NCI-H1417 treated with DMSO at 0.1 percent for 48 hours (cell line): ENCODE results near the gene RXRG.

Experiments used
- DNase-seq: peaks from one replicate; lab custom pipeline; 2025; lab: John Stamatoyannopoulos, UW

Gene RXRG

DNA sequence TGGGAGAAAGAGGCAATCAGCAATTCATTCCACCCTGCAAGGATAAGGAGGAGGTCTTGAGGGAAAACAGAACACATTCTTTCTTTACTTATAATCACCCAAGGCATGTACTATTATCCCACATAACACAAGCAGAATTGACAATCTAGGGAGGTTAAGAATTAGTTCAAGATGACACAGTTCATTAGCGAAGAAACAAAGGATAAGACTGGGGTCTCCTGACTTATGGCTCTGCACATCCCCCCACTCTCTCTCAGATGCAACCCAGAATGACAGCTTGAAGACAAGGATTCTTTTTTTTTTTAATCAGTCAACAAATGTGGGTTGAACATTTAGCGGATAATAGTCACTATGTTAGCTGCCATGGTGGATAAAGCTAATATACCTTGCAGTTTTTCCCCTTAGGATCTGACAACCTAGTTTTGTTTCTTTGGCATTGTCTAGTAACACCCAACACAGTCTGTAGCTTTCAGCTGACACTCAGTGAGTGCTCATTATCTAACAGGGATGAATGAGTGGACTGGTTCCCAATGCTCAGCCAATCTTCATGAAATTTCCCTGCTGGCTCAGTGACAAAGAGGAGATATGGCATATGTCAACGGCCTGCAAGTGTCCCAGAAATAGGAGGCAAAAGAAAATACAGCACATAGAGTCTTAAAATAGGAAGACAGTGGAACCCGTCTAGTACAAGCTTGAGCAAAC lies 35.1 kb downstream of the RXRG start:
- DNase-seq: no peak

DNA sequence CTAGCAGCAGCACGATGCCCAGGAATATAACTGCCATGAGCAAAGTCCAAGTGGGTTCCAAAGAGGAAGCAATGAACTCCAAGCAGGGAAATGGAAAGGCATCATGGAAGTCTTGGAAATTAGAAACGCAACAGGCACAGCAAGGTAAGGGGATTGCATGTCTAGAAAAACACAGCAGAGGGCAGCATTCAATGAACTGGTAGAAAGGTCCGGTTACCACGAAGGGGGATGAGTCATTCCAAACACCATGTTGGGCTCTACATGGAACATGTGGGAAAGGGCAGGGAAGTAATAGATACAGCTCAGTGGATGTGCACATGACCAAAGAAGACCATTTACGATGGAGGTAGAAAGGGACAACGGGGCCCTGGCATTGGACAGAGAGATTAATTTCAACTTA lies 36.4 kb downstream of the RXRG start:
- no peak for DNase-seq

DNA sequence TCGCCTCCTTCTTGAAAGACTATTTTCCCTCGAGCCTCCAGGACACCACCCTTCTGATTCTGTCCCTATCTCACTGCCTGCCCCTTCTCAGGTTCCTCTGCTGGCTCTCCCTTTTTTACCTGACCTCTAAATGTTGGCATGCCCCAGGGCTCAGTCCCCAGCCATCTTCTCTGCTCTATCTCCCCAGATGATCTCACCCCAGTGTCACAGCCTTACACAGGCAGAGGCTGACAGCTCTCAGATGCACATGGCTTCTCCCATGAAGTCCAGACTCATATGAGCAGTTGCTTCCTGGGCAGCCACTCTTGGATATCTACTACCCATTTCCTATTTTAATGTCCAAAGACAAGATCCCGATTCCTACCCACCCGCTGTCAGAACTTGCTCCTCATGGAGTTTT lies 37.5 kb downstream of the RXRG start:
- no peak for DNase-seq

DNA sequence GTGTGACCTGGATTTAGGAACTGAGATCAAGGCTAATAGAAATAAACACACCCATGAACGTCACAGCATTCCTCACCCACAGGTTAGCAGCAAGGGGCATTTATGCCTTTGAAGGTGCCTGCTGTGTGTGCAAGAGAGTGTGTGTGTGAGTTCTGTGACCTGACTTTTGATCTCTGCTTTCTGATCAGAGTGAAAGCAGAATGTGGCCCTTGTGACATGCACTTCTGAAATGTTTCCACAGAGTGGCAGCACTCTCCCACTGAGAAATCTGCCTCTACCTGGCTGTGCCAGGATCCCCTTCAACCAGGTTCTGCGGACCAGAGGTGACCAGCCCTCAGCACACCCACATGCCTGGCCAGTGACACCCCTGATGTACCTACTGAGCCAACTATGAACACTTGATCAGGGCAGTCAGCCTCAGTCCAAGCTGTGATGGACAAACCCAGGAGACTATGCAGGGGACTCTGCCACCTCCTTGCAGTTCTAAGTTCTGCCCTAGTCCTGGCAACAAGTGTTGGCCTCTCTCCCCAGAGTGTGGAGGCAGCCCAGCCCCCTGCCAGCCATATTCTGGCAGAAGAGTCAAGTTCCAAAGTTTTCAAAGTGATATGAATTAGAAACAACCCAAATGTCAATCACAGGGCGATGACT lies 41.0 kb downstream of the RXRG start:
- DNase-seq: no peak

DNA sequence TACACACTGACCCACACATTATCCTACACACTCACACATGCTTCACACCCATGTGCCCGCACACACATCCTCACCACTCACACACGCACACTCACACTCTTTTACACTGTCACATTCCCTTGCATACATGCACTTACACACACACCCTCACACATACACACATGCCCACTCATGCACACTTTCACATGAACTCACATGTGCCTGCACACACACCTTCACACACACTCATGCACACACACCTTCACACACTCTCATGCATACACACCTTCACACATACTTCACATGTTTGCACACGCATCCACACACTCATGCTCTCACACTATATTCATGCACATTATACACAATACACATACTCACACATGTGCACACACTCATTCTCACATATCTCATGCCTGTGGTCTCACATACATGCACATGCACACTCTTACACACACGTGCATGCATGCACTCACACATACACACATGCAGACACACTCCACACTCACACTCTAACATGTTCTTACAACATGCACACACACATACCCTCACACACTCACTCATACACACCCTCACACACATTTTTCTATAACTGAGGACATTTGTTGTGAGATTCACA lies 42.3 kb downstream of the RXRG start:
- DNase-seq: no peak

DNA sequence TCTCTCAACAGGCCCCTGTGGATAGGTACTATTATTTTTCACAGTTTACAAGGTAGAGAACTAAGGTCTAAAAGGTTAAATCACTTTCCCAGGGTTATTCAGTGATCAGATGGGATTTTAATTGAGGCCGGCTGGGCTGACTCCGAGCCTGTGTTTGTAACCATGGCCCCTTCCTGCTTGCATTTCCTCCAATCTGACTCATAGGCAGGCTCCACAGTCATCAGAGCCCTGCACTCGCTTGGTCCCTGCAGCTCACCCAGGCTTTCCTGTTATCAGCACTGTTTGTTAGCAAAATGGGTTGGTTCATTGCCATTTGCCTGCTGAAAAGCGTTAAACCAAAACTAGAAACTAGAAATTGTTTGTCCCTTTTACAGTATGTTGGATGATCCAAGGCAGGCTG lies 47.0 kb downstream of the RXRG start:
- DNase-seq: no peak

DNA sequence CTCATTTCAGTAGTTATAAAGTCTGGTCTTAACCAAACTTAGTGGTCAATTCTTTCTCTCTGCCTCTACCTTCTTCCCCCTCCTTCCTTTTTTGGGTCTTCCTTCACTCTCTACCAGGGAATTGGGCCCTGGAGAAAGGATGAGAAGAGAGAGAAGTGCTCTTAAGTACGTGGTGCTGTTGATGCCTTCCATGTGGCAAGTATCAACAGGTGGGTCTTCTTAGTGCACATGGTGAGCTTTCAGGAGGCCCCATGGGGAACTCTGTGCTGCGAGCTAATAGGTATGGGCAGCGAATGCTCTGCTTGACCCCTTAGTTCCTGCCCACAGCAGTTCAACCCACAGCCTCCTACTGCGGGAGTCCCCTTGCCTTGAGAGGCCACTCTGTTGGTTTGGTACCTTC lies 49.0 kb downstream of the RXRG start:
- DNase-seq: no peak

DNA sequence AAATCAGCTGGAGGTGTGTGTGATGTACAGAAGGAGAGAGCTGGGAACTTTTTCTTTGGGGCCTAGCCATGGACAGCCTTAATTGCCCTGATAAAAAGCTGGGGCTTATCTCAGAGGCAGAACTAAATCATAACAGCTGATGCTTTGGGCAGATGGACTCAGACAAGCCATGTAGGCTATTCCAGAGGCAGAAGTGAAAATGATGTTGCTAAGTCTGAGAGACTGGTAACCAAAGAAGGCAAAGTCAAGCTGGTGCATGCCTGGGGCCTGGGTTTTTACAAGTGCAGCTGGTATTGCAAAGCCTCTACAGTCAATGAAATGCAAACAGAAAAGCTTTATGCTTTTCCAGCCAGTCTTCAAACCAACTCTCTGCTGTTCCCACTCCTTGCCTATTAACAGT lies 49.4 kb downstream of the RXRG start:
- no peak for DNase-seq

DNA sequence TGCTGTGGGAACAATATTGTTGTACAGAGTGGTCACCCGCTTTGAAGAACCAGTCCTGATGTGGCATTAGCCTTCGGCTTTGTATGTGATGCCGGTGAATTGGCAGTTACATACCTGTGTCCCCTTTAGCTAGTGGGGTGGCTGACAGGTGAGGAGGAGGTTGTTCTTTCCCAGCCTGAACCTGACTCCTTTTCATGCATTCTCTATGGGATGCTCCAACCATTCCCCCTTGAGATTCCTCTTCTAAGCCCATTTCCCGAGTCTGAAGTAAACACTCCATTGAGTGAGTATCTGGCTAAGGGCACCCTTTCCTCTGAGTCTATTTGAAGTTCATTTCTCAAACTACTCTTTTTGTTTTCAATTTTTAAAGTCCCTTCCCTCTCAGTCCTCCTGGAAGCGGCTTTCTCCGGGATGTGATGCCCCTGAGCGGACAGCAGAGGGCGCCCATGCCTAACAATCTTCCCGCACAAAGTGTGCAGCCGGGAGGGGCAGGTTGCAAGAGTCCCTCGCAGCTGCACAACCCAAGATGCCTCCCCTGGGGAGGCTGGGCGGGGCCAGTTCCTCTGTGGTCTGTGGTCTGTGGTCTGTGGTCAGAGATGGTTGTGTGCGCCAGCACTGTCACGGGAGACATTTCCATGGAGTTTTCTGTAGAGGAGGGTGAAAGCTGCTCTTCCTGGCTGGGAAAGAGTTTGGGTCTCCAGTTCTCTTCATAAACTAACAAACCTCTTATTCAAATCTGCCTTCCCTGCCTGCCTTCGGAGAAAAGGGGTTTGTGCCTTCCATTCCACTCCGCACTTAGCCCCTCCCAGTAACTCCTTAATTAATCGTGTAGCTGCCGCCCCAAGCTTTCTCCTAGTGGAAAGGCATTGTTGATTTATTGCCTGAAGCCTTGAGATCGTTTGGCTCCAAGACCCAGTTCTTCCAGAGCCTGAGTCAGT lies 52.0 kb downstream of the RXRG start:
- DNase-seq: peak; percentile 56

DNA sequence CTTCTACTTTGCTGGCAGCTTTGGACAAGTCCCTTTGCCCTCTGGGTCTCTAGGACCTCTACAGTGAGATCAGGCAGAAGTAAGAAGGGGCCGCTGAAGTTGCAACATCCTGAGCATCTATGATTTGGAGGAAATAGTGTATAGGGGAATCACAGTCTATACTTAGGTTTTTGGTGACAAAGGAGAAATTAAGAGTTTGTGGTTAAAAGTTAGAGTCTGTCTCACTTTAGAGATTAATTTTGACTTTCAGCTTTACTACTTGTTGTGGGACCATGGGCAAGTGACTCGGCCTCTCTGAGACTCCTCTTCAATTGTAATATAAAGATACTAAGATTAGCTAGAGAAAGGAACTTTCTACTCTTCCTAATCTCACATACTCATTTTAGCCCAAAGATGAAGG lies 55.3 kb downstream of the RXRG start:
- DNase-seq: no peak

DNA sequence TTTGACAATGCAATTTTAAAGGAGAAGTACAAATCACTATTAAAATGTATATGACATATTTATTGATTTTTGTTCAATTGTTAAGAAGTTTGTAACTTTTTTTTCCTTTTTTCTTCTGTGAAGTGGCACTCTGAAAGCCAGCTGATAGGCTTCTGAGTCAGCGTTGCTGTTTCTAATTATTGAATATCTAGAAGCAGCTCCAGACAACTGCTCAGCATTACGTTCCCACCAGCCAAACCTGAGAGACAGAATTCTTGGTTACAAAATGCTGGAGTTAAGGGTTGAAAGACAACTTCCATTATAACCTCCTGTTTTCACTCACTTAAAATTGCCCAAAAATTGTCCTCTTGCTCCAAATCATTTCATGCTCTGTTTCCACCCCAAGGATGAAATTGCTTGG lies 57.0 kb downstream of the RXRG start:
- no peak for DNase-seq

DNA sequence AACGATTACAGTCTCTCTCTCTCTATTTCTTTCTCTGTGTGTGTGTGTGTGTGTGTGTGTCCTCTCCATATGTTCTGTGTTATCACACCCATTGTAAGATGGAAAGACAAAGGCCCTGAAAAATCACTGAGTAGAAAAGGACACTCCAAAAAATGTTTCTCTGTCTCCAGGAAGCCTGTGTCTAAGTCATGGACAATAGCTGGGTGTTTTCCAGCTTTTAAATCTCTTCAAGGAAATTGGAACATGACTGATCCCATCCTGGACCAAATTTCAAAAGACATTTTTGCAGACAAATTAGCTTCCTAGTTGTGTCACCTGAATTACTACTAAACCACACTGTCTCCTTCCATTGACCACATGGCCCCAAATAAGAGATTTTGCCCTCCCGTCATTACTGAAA lies 57.4 kb downstream of the RXRG start:
- DNase-seq: no peak

DNA sequence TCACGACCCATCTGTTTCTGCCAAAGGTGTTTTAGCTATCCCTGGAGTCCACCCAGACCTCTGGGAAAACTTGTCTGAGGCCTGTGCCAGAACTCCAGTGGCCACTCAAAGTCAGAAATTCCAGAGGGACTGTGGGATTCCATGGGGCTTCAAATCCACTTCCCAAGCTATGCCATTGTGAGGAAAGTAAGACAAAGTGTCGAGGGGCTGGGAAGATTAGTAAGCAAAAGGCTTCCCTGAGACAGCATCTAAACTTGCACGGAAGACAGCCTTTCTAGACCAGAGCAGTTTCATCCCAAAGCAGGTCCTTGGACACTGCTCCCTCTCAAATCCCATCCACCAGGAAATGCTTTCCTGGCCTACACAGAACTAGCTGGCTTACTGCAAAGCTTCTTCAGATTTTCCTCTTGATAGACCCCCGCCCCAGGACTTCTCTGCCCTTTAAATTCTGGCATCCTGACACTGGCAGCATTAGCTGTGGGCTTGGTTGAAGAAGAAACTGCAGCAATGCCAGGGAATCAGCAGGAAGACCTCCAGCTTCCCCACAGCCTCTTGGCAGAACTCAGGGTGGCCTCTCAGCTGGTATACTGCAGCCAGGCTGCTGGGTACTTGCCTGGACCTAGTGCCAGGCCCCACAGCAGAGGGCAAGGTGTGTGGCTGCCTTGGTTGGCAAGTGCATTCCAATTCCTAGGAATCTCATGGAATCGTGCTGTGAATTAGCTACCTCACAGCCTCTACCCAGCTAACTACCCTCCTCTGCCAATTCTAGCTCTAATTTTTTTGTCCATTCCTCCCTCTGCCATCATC lies 61.1 kb downstream of the RXRG start:
- no peak for DNase-seq

DNA sequence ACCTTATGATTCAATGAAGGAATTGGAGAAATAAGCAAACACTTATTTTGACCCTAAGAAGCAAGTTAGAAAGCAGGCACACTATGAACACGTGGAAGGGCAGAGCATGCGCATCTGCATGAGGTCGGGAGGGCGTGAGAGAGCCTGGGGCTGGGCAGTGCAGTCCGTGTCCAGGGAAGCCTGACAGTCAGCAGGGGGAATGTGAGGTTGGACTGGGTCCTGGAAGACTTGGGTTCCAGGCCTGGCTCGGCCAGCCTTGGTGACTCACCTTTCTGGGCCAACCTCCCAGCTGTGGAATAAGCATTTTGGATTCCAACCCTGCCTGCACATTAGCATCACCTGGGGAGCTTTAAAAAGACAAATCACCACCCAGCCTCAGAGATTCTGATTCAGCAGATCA lies 61.9 kb downstream of the RXRG start:
- DNase-seq: no peak

DNA sequence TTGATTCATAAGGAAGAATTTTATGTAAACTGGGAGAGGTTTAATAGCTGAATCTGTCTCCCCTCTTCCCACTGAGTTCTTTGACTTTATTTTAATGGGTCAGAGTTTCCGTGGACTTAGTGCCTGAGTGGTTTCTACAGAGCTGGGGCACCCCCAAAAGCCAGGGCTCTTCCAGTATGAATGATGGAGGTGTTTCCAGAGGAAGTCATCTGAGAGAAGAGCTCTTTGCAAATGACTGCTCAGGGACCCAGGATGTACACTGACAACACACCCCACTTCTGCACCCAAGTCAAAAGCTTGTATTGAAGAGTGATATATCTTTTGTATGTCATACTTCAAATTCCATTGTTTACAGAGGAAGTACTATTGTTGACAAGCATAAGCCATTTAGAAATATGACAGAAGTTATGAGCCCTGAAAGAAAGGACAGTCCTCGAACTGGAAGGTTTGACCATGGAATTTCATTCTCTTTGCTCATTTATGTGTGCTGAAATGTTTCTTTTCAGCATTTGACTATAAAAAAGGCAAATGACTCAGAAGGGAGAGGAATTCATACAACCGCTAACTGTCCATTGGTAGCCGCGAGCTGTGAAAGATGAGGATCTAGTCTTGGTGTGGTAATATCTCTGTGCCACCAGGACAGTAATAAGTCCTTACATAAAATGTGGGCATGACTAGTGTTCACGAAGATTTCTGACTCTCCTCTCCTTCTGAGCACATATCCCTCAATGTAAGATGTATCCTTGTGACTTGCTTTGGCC lies 63.0 kb downstream of the RXRG start:
- no peak for DNase-seq

DNA sequence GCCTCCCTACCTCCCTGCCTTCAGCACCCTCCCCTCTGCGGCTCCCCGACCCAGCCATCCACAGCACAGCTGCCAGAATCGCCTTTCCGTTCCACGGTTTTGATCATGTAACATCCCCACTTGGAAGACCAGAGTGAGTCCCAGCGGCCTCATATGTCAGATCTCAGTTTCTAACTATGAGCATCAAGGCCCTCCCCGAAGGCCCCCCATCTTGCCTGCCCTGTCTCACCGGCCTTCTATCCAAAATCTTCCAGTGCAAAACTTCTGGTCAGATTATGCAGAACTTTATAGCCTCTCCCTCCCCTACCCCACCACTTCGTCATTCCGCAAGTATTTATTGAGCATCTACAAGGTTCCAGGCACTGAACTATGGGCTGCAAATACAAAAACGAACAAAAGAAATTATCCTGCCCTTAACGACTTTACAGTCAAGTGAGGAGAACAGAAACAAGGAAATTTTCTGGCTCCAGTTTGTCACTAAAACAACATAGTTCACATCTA lies 68.1 kb downstream of the RXRG start:
- DNase-seq: no peak

DNA sequence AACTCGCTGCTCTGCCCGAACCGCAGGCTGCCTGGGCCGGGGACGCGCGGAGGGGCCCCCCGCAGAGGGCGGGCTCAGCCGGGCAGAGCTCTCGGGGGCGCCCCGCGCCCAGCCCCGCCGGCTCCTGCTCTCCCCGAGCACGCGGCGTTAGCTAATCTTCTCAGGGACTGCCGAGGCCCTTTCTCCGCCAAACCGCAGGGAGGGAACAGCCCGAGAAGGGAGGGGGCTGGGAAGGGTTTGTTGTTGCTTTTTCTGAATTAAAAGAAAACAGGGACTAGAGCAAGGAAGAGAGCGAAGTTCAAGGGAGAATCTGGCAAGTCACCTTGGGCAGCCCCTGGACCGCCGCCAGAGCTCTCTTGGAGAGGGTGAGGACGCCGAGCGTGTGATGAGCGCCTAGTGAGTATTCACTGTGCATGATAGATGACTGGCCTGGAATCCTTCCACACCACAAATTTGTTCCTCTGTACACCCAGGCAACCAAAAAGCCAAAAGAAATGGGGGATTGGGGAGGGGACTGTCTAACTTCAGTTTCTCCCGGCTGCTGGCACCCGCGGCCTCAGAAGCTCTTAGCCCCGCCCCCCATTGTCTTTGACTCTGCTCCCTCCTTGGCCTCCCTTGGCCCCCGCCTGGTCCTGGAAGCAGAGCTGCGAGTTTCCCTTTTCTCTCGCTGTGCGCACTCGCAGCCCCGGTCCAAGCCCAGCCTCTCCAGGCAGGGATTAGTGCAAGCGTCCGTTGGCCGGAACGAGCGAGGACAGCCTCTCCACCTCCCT lies 68.7 kb downstream of the RXRG start:
- no peak for DNase-seq

DNA sequence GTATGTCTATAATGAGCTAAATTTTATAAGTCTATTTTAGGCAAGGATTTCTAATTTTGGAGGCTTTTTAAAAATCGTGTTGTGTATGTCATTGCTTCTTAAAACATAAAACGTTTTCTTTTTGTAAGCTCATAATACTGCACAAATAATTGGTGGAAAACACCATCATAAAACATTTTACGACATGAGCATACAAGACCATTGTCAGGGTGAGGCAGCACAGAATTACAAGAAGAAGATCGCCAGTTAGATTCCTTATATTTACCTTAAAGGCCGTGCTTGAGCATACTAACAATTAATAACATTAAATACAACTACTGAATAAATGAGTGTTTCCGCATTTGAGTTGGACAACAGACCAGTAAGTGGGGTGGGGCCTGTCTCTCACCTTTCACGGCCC lies 69.3 kb downstream of the RXRG start:
- DNase-seq: peak; percentile 21

DNA sequence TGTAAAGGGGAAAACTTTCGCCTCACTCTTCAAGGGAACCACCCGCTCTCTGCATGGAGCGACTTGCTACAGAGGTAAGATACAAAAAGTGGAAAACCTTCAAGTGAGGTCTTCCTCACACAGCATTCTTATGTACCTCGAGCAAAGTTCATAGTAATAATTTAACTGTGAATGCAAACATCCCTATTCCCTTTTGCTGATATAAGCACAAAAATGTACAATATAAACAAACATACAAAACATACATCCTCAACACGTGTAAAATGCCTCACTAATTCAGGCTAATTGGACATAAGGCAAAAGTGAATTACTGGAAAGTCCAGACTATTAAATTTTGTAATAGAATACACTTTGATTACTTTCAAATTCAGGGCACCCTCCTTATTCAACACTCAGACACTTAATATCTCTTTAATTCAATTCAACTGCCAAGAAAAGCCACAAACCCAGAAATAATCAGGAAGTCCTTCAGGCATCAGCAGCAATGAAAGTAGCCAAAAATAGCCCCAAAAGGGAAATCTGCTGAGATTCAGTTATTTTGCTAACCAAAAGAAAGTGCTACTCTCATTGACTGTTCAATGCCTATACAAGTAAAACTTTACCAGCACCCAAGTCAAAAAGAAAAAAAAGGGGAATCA lies 73.2 kb downstream of the RXRG start:
- DNase-seq: no peak
